ENCODE measurements around the gene PRIMA1.

Gene PRIMA1

GRCh38 chr14:93759719-93760307 lies 28.5 kb downstream of the PRIMA1 start:
- no peak for FAIRE-seq
- DNase-seq (ENCODE audit: low spot score): no peak

DNA sequence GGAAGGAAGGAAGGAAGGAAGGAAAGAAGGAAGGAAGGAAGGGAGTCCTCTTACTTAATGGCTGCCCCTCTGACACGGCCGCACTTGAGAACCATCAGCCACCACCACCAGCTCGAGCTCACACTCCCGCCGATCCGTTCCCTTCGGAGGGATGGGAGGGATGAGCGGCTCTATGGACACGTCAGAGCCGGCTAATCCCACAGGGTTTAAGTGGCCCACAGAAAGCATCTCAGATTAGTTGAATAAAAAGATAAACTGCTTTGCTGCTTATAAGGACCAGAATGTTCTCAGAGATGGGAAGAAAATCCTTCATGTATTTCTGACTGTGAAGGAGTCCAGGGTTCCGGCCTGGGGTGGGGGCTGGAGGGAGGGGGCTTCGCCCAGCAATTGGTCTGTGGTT lies 31.1 kb downstream of the PRIMA1 start:
- DNase-seq (ENCODE audit: low spot score) (no peak), FAIRE-seq (no peak)

GRCh38 chr14:93753647-93754046 lies 34.6 kb downstream of the PRIMA1 start:
- FAIRE-seq (no peak), DNase-seq (ENCODE audit: low spot score) (no peak)

- FAIRE-seq (no peak), DNase-seq (ENCODE audit: low spot score) (no peak)
Measured at GRCh38 chr14:93752980-93753561, 35.2 kb downstream of the PRIMA1 start.

- FAIRE-seq: no peak
- no peak for DNase-seq (ENCODE audit: low spot score)
Measured at GRCh38 chr14:93751946-93752655, 36.2 kb downstream of the PRIMA1 start.

DNA sequence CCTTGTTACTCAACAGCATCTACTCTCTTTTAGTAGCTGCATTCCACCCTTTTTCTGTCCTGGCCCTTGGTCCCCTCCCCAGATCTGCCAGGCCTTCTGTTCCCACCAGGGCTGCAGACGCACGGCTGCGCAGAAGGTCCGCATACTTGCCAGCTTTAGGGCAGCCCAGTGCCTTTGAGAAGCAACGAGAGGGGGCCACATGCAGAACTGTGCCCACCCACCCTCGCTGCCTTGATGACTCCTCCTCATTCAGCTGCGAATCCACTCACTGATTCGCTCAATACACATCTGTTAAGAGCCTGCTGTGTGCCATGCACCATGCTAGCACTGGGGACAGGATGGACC lies 39.2 kb downstream of the PRIMA1 start:
- no peak for FAIRE-seq
- no peak for DNase-seq (ENCODE audit: low spot score)

DNA sequence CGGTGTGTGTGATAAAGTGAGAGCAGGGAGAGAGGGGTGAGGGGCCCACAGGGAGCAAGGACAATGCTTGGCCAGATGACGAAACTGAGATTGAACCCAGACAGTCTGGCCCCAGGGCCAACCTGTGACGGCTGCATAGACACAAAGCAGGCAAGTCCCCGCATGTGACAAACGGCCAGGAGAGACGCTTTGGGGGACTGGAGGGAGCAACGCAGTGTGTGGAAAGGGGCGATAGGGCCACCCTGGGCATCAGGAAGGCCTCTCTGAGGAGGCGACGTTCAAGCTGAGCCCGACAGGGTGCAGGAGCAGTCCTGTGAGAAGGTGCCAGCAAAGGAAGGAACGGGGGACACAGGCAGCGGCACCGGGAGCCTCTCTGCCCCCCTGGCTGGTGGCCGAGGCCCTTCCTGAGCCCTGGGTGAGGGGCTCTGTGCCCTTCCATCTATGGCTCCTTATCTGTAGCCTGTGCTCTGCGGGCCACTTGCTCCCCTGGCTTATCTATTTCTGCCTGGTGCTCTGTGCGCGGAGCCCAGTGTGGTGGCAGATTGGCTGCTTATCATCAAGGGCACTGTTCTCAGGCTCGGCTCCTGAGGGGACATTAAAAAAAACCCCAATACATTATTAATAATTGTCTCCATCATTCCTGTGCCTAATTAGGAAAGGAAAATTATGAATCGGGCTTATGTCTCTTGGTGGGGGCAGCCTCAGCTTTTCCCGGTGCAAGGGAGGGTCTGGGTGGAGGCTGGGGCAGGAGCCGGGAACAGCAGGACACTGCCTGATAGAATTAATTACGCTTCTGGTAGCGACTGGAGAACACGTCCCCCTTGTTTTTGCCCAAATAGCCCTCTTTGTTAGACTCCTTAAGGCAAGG lies 39.8 kb downstream of the PRIMA1 start:
- no peak for FAIRE-seq

GRCh38 chr14:93747560-93747959 lies 40.7 kb downstream of the PRIMA1 start:
- FAIRE-seq (no peak), DNase-seq (ENCODE audit: low spot score) (no peak)

More for the DNA sequence above, 39.8 kb downstream of the PRIMA1 start:
- no peak for DNase-seq (ENCODE audit: low spot score)

GRCh38 chr14:93747102-93747501 lies 41.2 kb downstream of the PRIMA1 start:
- DNase-seq (ENCODE audit: low spot score) (no peak), FAIRE-seq (no peak)

- no peak for FAIRE-seq
- DNase-seq (ENCODE audit: low spot score): no peak
Measured at GRCh38 chr14:93745603-93746273, 42.5 kb downstream of the PRIMA1 start.

DNA sequence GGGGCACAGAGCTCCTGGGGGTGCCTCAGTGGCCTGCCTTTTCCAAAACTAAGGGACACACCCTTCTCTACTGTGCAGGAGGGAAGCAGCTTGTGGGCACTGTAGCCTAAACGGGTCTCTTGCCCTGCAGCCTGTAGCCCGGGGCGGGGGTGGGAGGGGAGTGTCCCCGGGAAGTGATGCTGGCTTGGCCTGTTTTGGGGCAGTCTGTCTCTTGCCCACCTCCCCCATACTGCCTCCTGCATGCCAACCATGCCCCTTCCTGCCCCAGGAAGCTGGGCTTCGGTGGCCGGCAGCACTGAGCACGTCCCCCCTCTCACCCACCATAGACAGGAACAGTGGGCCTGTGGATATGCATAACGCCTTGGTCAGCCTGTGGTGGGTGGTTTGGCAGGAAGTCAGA lies 43.4 kb downstream of the PRIMA1 start:
- DNase-seq (ENCODE audit: low spot score) (no peak), FAIRE-seq (no peak)

DNA sequence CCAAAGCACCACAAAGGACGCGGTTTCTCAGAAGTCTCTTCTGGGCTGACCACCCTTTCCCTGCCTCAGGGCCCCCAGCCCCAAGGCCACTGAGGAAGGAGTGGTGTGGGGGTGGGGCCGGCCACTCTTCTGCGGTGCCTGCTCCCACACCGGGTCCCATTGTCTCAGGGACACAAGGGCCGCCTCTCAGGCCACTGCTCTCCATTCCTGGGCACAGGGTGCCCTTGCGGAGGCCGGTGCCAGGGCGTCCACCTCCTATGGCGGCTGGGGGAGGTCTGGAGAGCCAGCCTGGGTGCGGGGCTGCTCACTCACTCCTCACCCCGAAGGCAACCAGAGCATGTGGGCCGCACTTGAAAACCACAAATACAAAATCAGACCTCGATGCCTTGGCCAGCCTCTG lies 44.1 kb downstream of the PRIMA1 start:
- FAIRE-seq: no peak
- no peak for DNase-seq (ENCODE audit: low spot score)

DNA sequence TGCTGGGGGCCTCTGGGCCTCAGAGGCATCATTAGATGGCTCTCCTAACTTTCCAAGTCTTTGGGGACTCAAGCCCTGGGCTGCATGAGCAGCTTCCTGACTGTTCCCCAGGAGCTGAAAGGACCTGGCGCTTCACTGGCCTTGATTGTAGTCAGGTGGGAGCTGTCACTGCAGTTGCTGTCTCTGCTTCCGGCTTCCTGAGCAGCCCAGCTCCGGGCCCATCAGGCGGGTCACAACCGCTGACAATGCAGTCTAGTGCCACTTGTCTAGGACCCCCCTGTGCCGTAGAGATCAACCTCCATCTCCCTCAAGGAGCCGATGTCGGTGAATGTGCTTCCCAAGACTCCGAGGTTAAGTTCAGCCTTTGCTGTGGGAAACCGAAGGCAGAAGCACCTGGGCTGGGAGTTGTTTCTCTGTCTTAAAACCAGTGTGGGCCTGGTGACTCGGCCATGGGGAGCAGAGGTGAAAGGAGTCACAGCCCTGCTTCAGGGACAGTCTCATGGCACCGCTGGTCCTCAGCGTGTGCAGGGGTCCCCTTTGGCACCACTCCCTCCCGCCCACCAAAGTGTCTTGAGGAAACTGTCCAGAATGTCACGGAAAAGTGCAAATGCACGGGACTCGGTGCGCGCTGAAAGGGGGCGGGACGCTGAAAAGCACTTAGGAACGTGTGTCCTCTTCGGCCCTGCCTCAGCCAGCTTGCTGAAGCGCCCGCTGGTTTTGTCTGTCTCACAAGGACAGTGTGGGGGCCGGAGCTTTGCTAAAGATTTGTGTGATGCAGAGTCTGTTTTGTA lies 44.8 kb downstream of the PRIMA1 start:
- no peak for DNase-seq (ENCODE audit: low spot score)
- FAIRE-seq: no peak

GRCh38 chr14:93742761-93743160 lies 45.5 kb downstream of the PRIMA1 start:
- FAIRE-seq (no peak), DNase-seq (ENCODE audit: low spot score) (no peak)

DNA sequence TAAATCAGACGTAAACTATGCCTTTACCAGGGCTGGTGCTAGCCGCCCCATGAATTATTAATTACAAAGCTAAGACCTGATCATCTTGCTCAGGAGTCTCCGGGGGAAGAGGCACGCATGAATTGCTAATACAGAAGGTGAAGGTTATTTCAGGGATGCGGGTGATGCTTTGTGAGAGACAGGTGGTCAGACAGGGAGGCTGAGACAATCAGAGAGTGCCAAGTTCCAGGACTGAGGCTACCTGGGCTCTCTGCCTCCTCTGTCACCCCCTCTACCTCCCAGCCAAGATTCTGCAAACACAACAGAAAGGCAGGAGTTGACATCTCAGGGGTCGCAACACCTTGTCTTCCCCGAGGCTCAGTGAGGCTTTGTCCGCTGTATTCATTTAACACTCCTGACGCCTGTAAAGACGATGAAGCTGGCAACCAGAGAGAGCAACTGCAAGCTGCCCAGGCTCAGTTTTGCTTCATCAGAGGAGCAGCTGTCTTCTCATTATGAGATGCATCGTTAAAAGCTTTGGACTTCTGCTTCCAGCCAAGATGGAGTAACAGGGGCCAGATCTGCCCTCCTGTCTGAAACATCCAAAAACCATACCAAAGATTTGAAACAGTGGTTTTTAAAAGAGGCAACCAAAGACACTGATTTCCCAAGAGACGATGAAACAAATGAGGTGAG lies 46.6 kb downstream of the PRIMA1 start:
- DNase-seq (ENCODE audit: low spot score) (no peak), FAIRE-seq (no peak)

DNA sequence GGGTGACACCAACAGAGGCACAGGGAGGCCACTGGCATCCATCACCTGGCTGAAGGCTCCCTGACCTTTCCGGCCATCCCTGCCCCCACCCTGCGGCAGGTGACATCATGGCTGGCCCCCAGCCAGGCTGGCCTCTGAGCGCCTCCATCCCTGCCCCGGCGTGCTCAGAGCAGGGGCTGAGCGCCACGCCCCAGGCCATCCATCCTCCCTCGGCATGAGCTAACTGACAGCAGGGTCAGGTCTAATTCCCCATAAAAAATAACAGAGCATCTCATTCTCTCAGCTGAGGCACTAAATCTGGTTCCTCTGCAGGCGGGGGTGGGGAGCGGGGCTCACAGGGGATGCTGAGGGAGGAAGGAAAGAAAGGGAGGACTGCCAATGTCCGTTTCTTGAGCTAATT lies 50.7 kb downstream of the PRIMA1 start:
- FAIRE-seq (no peak), DNase-seq (ENCODE audit: low spot score) (no peak)

GRCh38 chr14:93736378-93737014 lies 51.8 kb downstream of the PRIMA1 start:
- FAIRE-seq (no peak), DNase-seq (ENCODE audit: low spot score) (no peak)

DNA sequence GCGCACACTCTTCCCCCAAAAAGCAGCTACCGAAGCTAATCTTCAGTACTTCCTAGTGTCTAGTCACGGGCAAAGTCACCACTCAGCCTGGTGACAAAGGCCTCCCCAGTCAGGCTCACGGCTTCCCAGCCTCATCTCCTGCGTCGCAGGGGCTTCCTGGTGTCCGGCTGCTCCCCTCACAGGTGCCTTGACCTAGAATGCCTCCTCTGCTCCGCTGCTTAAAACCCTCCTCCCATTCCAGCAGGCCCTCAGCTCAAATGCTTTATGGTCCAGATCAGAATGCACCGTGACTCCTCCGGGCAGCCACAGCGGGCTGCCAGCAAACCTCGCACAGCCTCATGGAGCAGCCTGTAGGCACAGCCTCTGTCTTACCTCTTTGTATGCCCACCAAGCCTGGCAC lies 53.1 kb downstream of the PRIMA1 start:
- FAIRE-seq (no peak), DNase-seq (ENCODE audit: low spot score) (no peak)

- FAIRE-seq: no peak
- DNase-seq (ENCODE audit: low spot score): no peak
Measured at GRCh38 chr14:93734086-93734822, 54.0 kb downstream of the PRIMA1 start.
